GM23338 (cell line): ENCODE data around the gene COPE.

Source experiments
- EZH2 ChIP-seq: fragments of 200-600 bp; sonication (generic); IDR thresholded peaks from one replicate; pipeline ENCODE4 v1.8.0; 2017; ENCODE audit warnings: antibody characterized with exemption, mild to moderate bottlenecking, low read depth; ENCODE audit not compliant: unreplicated experiment
- EZH2phosphoT487 ChIP-seq: fragments of 200-600 bp; sonication (generic); IDR thresholded peaks from one replicate; pipeline ENCODE4 v1.8.1; 2018; ENCODE audit warnings: antibody characterized with exemption; ENCODE audit not compliant: unreplicated experiment
- POLR2AphosphoS5 ChIP-seq: IDR thresholded peaks from 2 replicates; pipeline ENCODE4 v1.6.1; 2016; ENCODE audit warnings: antibody characterized with exemption, low read depth
- ZNF114 ChIP-seq: fragments of 250-450 bp; sonication (Bioruptor Pico); IDR thresholded peaks from 2 replicates; pipeline ENCODE4 v1.5.0; 2020; ENCODE audit warnings: mild to moderate bottlenecking, moderate library complexity
- TF ChIP-seq, protein P1 (sequence below), 2 experiments: fragments of 200-600 bp in 1 of 2; sonication (generic) in 1 of 2; conservative IDR thresholded peaks; 2 replicates each; pipeline versions ENCODE4 v1.5.1 to v1.6.1; 2016 to 2017; ENCODE audit warnings: antibody characterized with exemption in 2 of 2, low read depth in 2 of 2, mild to moderate bottlenecking in 2 of 2, moderate library complexity in 1 of 2
- TF ChIP-seq, protein P2 (sequence below): IDR thresholded peaks from one replicate; pipeline ENCODE4 v1.6.1; 2018; ENCODE audit warnings: antibody characterized with exemption; ENCODE audit not compliant: unreplicated experiment

DNA sequence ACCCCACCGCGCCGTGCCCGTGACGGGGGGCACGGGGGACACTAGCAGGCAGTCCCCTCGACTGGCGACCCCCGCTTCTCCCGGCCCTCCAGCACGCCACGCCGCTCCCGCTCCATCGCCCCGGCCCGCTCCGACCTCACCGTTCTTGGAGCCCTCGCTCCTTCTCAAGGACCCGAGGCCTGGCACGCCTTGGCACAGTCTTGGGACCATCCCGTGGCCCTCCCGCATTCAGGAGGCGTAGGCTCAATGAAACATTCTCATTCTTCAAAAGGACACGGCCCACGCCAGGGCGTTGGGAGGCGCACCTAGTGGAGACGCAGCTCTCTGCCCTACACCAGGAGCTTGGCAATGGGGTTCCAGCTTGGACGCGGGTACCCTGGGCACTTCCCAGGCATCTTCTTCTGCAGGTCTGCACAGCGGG is 22.8 kb downstream of the COPE start:
- TF ChIP-seq, protein P1, sequence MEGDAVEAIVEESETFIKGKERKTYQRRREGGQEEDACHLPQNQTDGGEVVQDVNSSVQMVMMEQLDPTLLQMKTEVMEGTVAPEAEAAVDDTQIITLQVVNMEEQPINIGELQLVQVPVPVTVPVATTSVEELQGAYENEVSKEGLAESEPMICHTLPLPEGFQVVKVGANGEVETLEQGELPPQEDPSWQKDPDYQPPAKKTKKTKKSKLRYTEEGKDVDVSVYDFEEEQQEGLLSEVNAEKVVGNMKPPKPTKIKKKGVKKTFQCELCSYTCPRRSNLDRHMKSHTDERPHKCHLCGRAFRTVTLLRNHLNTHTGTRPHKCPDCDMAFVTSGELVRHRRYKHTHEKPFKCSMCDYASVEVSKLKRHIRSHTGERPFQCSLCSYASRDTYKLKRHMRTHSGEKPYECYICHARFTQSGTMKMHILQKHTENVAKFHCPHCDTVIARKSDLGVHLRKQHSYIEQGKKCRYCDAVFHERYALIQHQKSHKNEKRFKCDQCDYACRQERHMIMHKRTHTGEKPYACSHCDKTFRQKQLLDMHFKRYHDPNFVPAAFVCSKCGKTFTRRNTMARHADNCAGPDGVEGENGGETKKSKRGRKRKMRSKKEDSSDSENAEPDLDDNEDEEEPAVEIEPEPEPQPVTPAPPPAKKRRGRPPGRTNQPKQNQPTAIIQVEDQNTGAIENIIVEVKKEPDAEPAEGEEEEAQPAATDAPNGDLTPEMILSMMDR (conservative IDR thresholded peaks at IDR 0.05; ENCODE audit: low read depth in 2 of 2) = no peak
- no peak for TF ChIP-seq EZH2
- TF ChIP-seq, protein P2, sequence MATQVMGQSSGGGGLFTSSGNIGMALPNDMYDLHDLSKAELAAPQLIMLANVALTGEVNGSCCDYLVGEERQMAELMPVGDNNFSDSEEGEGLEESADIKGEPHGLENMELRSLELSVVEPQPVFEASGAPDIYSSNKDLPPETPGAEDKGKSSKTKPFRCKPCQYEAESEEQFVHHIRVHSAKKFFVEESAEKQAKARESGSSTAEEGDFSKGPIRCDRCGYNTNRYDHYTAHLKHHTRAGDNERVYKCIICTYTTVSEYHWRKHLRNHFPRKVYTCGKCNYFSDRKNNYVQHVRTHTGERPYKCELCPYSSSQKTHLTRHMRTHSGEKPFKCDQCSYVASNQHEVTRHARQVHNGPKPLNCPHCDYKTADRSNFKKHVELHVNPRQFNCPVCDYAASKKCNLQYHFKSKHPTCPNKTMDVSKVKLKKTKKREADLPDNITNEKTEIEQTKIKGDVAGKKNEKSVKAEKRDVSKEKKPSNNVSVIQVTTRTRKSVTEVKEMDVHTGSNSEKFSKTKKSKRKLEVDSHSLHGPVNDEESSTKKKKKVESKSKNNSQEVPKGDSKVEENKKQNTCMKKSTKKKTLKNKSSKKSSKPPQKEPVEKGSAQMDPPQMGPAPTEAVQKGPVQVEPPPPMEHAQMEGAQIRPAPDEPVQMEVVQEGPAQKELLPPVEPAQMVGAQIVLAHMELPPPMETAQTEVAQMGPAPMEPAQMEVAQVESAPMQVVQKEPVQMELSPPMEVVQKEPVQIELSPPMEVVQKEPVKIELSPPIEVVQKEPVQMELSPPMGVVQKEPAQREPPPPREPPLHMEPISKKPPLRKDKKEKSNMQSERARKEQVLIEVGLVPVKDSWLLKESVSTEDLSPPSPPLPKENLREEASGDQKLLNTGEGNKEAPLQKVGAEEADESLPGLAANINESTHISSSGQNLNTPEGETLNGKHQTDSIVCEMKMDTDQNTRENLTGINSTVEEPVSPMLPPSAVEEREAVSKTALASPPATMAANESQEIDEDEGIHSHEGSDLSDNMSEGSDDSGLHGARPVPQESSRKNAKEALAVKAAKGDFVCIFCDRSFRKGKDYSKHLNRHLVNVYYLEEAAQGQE = no peak
- no peak for TF ChIP-seq POLR2AphosphoS5
- no peak for TF ChIP-seq ZNF114 (CRISPR knock-in tag)
- TF ChIP-seq EZH2phosphoT487 = no peak
